GM19240 (cell line): ENCODE measurements around the gene CDK13.
"Not testable (repeated sequence)": the region's sequence is repeated elsewhere in the genome, so short reads cannot be mapped to it uniquely, and the experiment has no call there.

Experiments
- DNase-seq: peaks from one replicate; pipeline ENCODE4 v3.0.0; 2011; ENCODE audit warnings: low spot score; ENCODE audit not compliant: insufficient read length

The CDK13 gene

GRCh38 chr7:40147371-40148246, 197.6 kb downstream of the CDK13 start:
- no peak for DNase-seq

GRCh38 chr7:40148247-40148580, 198.2 kb downstream of the CDK13 start:
- DNase-seq = not testable (repeated sequence)

- no peak for DNase-seq
Observed at GRCh38 chr7:40148671-40149070, 198.6 kb downstream of the CDK13 start.
